ENCODE measurements around the gene KTN1.
A peak's percentile ranks its signal among the peaks of the same experiment; 100 is the strongest.

Gene KTN1

GRCh38 chr14:55686713-55687112 lies 106.7 kb downstream of the KTN1 start:
- FAIRE-seq (no peak), DNase-seq (ENCODE audit: insufficient read length, low spot score) (no peak)
- TF ChIP-seq CTCF (IDR thresholded peaks at IDR 0.05; ENCODE audit: insufficient read depth, missing control alignments), result no peak

GRCh38 chr14:55688566-55688965 lies 108.6 kb downstream of the KTN1 start:
- TF ChIP-seq CTCF (IDR thresholded peaks at IDR 0.05; ENCODE audit: insufficient read depth, missing control alignments), result no peak
- FAIRE-seq (no peak), DNase-seq (ENCODE audit: insufficient read length, low spot score) (no peak)

- TF ChIP-seq CTCF (IDR thresholded peaks at IDR 0.05; ENCODE audit: insufficient read depth, missing control alignments), result no peak
- peak; percentile 44 for FAIRE-seq
- no peak for DNase-seq (ENCODE audit: insufficient read length, low spot score)
Observed at GRCh38 chr14:55689981-55690871, 110.2 kb downstream of the KTN1 start.

- no peak for DNase-seq (ENCODE audit: insufficient read length, low spot score)
- no peak for FAIRE-seq
- no peak for TF ChIP-seq CTCF (IDR thresholded peaks at IDR 0.05; ENCODE audit: insufficient read depth, missing control alignments)
Observed at GRCh38 chr14:55691659-55692058, 111.7 kb downstream of the KTN1 start.

DNA sequence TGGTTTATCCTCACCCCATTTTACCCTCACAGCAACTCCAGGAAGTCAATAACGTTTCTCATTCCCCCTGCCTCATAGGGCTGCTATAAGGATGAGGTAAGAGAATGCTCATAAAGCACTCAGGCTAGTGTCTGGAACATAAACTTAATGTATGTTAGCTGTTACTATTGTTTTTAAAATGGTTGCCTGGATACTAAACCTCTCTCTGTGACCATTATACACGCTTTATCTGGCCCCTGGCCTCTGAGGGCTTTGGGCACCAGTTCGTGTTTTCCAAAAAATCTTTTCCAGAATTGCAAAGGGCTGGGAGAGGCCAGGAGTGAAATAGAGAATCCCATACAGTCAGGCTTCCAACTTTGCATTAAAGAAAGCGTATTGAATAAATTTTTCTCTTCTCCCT lies 113.9 kb downstream of the KTN1 start:
- DNase-seq (ENCODE audit: insufficient read length, low spot score), result no peak
- no peak for FAIRE-seq

GRCh38 chr14:55697414-55697861 lies 117.4 kb downstream of the KTN1 start:
- TF ChIP-seq CTCF (IDR thresholded peaks at IDR 0.05; ENCODE audit: insufficient read depth, missing control alignments), result no peak
- FAIRE-seq, result no peak
- no peak for DNase-seq (ENCODE audit: insufficient read length, low spot score)

More for the DNA sequence above, 113.9 kb downstream of the KTN1 start:
- no peak for TF ChIP-seq CTCF (IDR thresholded peaks at IDR 0.05; ENCODE audit: insufficient read depth, missing control alignments)

DNA sequence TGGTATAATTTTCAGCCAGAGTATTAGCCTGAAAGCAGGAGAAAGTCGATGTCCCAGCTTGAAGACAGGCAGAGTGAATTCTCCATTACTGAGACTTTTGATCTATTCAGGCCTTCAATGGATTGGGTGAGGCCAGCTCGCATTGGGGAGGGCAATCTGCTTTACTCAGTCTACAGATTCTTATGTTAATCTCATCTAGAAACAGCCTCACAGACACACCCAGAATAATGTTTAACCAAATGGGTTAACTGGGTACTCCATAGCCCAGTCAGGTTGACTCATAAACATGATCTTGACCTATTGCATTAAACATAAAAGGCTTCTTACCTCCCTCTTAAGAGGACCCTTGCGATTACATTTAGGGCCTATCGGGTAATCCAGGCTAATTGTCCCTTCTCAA lies 118.0 kb downstream of the KTN1 start:
- FAIRE-seq (peak; percentile 94), DNase-seq (ENCODE audit: insufficient read length, low spot score) (no peak)

More for the DNA sequence above, 118.0 kb downstream of the KTN1 start:
- TF ChIP-seq CTCF (IDR thresholded peaks at IDR 0.05; ENCODE audit: insufficient read depth, missing control alignments), result no peak

Measured in D721Med (cell line).